ENCODE results near the gene CHMP3. TPM values are rescaled to one million over a fixed set of nuclear protein-coding genes. Genes with fewer than 3 reads are reported as not detected.
"Not testable (repeated sequence)": the region's sequence is repeated elsewhere in the genome, so short reads cannot be mapped to it uniquely, and the experiment has no call there.

CHMP3 gene
- total and polyA plus RNA-seq, 7 donors: 63.5 to 133 (median 93.6) TPM

GRCh38 chr2:86507600-86507999, 55.6 kb downstream of the CHMP3 start:
- WGBS, 3 donors: 35 to 40% (median 38%) methylated on average over 7 of the region's 7 CpGs
- ATAC-seq: peak; percentile 19 to 83 (median 48)

GRCh38 chr2:86500325-86501083, 62.7 kb downstream of the CHMP3 start:
- Histone ChIP-seq H3K9me3 (peaks cover 10% of the 10 kb centered on the region), H3K27ac (no peak overlapping the region), H3K27me3 (ENCODE audit: insufficient read depth in 3 of 3, low read length in 2 of 3) (no peaks in the 10 kb centered on the region), H3K4me1 (no peaks in the 10 kb centered on the region), H3K36me3 (ENCODE audit: insufficient read depth in 1 of 2, low read depth in 1 of 2) (peaks cover 0 to 82% of the 10 kb centered on the region in 2 donors), H3K4me3 (no peak overlapping the region)
- intact Hi-C loops (cut with DNase I): no loop called here
- no peak for ATAC-seq
- TF ChIP-seq CTCF (IDR thresholded peaks at IDR 0.05): no peak
- no peak for DNase-seq
- WGBS, 3 donors: 97 to 100% (median 100%) methylated on average over 2 of the region's 2 CpGs

More at GRCh38 chr2:86507600-86507999, 55.6 kb downstream of the CHMP3 start:
- intact Hi-C loops (cut with DNase I): no loop called here
- peaks cover 7 to 73% of the 10 kb centered on the region in 2 donors for H3K36me3 ChIP-seq (ENCODE audit: insufficient read depth in 1 of 2, low read depth in 1 of 2)
- no peaks in the 10 kb centered on the region for H3K27me3 ChIP-seq (ENCODE audit: insufficient read depth in 3 of 3, low read length in 2 of 3)
- H3K27ac ChIP-seq: no peak overlapping the region
- H3K4me3 ChIP-seq: no peak overlapping the region
- H3K9me3 ChIP-seq: no peaks in the 10 kb centered on the region
- TF ChIP-seq CTCF (IDR thresholded peaks at IDR 0.05): no peak
- H3K4me1 ChIP-seq: peaks cover 24% of the 10 kb centered on the region
- no peak for DNase-seq

- H3K36me3 ChIP-seq (ENCODE audit: insufficient read depth in 1 of 2, low read depth in 1 of 2): peaks cover 0 to 76% of the 10 kb centered on the region in 2 donors
- 95 to 97% (median 97%) methylated on average over 6 of the region's 6 CpGs for WGBS, 3 donors
- H3K27ac ChIP-seq: no peak overlapping the region
- DNase-seq: no peak
- H3K9me3 ChIP-seq: peaks cover 10% of the 10 kb centered on the region
- no peak for TF ChIP-seq CTCF (IDR thresholded peaks at IDR 0.05)
- no peak overlapping the region for H3K4me3 ChIP-seq
- no peaks in the 10 kb centered on the region for H3K4me1 ChIP-seq
- ATAC-seq: no peak
- no peaks in the 10 kb centered on the region for H3K27me3 ChIP-seq (ENCODE audit: insufficient read depth in 3 of 3, low read length in 2 of 3)
- intact Hi-C loops (cut with DNase I): no loop called here
Measured at GRCh38 chr2:86499326-86499725, 63.9 kb downstream of the CHMP3 start.

- Histone ChIP-seq H3K36me3 (ENCODE audit: insufficient read depth in 1 of 2, low read depth in 1 of 2) (peaks cover 0 to 74% of the 10 kb centered on the region in 2 donors), H3K27ac (no peak overlapping the region), H3K4me1 (no peaks in the 10 kb centered on the region), H3K27me3 (ENCODE audit: insufficient read depth in 3 of 3, low read length in 2 of 3) (no peaks in the 10 kb centered on the region), H3K4me3 (no peak overlapping the region), H3K9me3 (peaks cover 10% of the 10 kb centered on the region)
- intact Hi-C loops (cut with DNase I): no loop called here
- WGBS, 3 donors: 88 to 95% (median 91%) methylated on average over 3 of the region's 3 CpGs
- peak in 2 of 4 donors; percentile 24 to 40 for ATAC-seq
- DNase-seq: no peak
- TF ChIP-seq CTCF (IDR thresholded peaks at IDR 0.05): no peak
Measured at GRCh38 chr2:86498468-86499260, 64.6 kb downstream of the CHMP3 start.

- DNase-seq; H3K27me3 ChIP-seq (ENCODE audit: insufficient read depth in 3 of 3, low read length in 2 of 3); H3K9me3 ChIP-seq; intact Hi-C loops (cut with DNase I); ATAC-seq; H3K27ac ChIP-seq; H3K4me3 ChIP-seq: not testable (repeated sequence)
- 74 to 79% (median 77%) methylated on average over 3 of the region's 3 CpGs for WGBS, 3 donors
- peaks cover 11% of the 10 kb centered on the region for H3K4me1 ChIP-seq
- H3K36me3 ChIP-seq (ENCODE audit: insufficient read depth in 1 of 2, low read depth in 1 of 2): peaks cover 0 to 88% of the 10 kb centered on the region in 2 donors
Measured at GRCh38 chr2:86496391-86496790, 66.9 kb downstream of the CHMP3 start.

Data from psoas muscle (tissue), 8 donors.